Glutamatergic neuron (in vitro differentiated cells): Measurements from ENCODE around the gene LHFPL3. TPM values are rescaled to one million over a fixed set of nuclear protein-coding genes. Genes with fewer than 3 reads are reported as not detected.

Experiments used
- DNase-seq: peaks from one replicate; pipeline ENCODE4 v3.0.0; 2022
- H3K27ac Mint-ChIP-seq: one replicate; pipeline ENCODE4 v1.8.0; 2020; ENCODE audit warnings: mild to moderate bottlenecking, mixed read lengths, inconsistent platforms; ENCODE audit not compliant: unreplicated experiment
- H3K27me3 Mint-ChIP-seq: one replicate; pipeline ENCODE4 v1.8.0; 2020; ENCODE audit warnings: mild to moderate bottlenecking, moderate library complexity, mixed read lengths, inconsistent platforms; ENCODE audit not compliant: unreplicated experiment
- H3K36me3 Mint-ChIP-seq: one replicate; pipeline ENCODE4 v1.8.0; 2020; ENCODE audit warnings: mild to moderate bottlenecking, mixed read lengths, inconsistent platforms; ENCODE audit not compliant: unreplicated experiment
- H3K4me1 Mint-ChIP-seq: one replicate; pipeline ENCODE4 v1.8.0; 2020; ENCODE audit warnings: mild to moderate bottlenecking, low read depth, mixed read lengths, inconsistent platforms; ENCODE audit not compliant: unreplicated experiment
- H3K4me3 Mint-ChIP-seq: one replicate; pipeline ENCODE4 v1.8.0; 2020; ENCODE audit warnings: mild to moderate bottlenecking, mixed read lengths, inconsistent platforms; ENCODE audit not compliant: unreplicated experiment
- H3K9me3 Mint-ChIP-seq: one replicate; pipeline ENCODE4 v1.8.0; 2020; ENCODE audit warnings: mild to moderate bottlenecking, moderate library complexity, mixed read lengths, inconsistent platforms; ENCODE audit not compliant: unreplicated experiment
- total RNA-seq: library from RNA; stranded (reverse); fragmentation: NEBNext Ultra II Directional; extraction: Animal tissue kit (Norgen Biotek cat#: 25700); gene quantifications from one replicate; pipeline ENCODE4 v1.2.1, GENCODE V29; 2021; ENCODE audit not compliant: unreplicated experiment
- TF ChIP-seq, protein P1 (sequence below): fragments of 200-600 bp; sonication (generic); IDR thresholded peaks from one replicate; pipeline ENCODE4 v1.5.0; 2021; ENCODE audit not compliant: partially characterized antibody, unreplicated experiment

The LHFPL3 gene
- total RNA-seq, 1 donor from 2014 or later, result not detected

DNA sequence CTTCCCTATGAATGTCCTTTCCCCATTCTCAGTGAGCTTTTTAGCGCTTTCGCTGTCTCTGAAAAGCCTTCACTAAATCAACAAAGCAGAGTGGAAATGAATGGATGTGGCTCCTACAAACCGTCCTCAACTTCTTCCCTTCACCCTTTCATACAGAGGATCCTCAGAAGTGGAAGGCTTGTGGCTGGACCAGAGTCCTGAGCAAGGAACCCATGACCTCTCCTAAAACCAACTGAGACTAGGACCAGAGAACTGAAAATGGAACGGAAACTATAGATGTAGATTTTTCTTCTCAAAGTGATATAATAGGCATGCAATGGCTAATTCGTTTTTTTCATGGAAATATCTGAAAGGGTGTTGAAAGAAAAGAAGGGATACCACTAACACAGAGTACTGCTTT, 122.5 kb downstream of the LHFPL3 start:
- H3K27me3 Mint-ChIP-seq, result no peaks in the 10 kb centered on the region
- H3K9me3 Mint-ChIP-seq, result no peaks in the 10 kb centered on the region
- H3K27ac Mint-ChIP-seq, result no peak overlapping the region
- H3K4me3 Mint-ChIP-seq, result no peak overlapping the region
- H3K4me1 Mint-ChIP-seq, result no peaks in the 10 kb centered on the region
- no peak for DNase-seq
- no peaks in the 10 kb centered on the region for H3K36me3 Mint-ChIP-seq
- TF ChIP-seq, protein P1, sequence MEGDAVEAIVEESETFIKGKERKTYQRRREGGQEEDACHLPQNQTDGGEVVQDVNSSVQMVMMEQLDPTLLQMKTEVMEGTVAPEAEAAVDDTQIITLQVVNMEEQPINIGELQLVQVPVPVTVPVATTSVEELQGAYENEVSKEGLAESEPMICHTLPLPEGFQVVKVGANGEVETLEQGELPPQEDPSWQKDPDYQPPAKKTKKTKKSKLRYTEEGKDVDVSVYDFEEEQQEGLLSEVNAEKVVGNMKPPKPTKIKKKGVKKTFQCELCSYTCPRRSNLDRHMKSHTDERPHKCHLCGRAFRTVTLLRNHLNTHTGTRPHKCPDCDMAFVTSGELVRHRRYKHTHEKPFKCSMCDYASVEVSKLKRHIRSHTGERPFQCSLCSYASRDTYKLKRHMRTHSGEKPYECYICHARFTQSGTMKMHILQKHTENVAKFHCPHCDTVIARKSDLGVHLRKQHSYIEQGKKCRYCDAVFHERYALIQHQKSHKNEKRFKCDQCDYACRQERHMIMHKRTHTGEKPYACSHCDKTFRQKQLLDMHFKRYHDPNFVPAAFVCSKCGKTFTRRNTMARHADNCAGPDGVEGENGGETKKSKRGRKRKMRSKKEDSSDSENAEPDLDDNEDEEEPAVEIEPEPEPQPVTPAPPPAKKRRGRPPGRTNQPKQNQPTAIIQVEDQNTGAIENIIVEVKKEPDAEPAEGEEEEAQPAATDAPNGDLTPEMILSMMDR, result no peak

DNA sequence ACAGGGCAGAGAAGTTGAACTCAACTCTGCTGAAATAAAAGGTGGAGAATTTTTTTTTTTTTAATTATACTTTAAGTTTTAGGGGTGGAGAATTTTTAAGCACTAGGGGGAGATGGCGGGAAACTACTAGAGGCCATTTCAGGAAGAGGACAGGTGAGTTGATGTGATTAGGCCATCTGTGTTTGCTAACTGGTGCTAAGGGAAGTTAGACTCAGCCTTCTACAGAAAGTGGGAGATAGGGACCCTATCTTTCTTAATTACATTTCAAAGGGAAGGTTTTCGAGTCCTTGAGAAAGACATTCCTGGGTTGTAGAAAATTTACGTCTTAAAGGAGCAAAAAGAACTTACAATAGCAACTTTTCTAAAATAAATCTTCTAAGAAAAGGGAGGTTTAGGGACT, 124.8 kb downstream of the LHFPL3 start:
- Mint-ChIP-seq H3K9me3 (no peaks in the 10 kb centered on the region), H3K27me3 (no peaks in the 10 kb centered on the region)

DNA sequence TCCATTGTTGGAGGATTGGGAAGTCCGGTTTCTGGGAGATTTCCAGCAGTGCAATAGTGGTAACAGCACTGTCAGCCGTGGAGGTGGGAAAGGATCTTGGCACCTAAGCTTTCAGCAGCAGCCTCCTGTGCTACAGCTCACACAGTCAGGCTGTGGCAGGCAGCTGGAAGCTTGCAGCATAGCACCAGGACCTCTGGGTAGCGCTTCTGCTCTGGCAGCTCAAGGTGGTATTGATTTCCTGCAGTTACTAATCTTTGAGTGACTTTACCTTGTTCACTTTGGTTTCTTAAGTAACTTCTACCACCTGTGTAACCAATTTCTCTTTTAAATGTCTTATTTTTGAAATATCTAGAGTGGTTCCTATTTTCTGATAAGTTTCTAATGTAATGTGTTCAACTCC, 130.5 kb downstream of the LHFPL3 start:
- DNase-seq, result no peak
- Mint-ChIP-seq H3K27ac (no peak overlapping the region), H3K4me3 (no peak overlapping the region), H3K36me3 (no peaks in the 10 kb centered on the region), H3K4me1 (no peaks in the 10 kb centered on the region), H3K27me3 (no peaks in the 10 kb centered on the region), H3K9me3 (peaks cover 5% of the 10 kb centered on the region)
- TF ChIP-seq, protein P1, result no peak

More for the DNA sequence above, 124.8 kb downstream of the LHFPL3 start:
- TF ChIP-seq, protein P1, result no peak
- Mint-ChIP-seq H3K36me3 (no peaks in the 10 kb centered on the region), H3K27ac (no peak overlapping the region), H3K4me1 (no peaks in the 10 kb centered on the region), H3K4me3 (no peak overlapping the region)
- DNase-seq, result no peak

DNA sequence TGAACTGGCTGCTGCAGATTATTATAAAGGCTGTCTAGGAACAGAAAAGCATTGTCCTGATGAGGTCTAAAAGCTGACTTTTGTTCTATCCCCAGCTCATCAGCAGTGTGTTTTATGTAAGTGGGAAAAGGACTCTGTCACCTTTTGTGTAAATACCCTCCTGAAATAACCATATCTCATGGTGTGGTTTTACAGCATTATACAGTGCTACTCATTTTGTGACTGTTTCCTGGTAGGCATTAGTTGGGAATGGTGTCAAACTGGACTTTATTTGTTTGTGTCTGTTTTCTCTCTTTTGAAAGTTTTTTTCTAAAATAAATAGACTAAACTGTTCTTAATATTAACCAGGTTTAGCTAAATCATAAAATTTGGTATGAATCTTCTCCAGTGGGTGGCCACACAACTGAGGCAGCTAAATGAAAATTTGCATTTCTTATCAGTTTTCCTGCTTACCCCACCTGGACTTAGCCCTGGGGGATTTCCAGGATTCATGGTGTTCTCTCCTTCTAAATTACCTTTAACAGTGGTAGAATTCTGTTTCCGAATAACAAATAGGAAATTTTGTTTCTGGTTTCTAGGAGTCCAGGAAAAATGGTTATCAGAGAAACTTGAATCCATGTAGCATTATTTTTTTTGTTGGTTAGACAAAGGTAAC, 140.9 kb downstream of the LHFPL3 start:
- peaks cover 4% of the 10 kb centered on the region for H3K9me3 Mint-ChIP-seq
- H3K36me3 Mint-ChIP-seq, result peaks cover 15% of the 10 kb centered on the region
- no peak overlapping the region for H3K4me3 Mint-ChIP-seq
- H3K27ac Mint-ChIP-seq, result no peak overlapping the region
- H3K27me3 Mint-ChIP-seq, result peaks cover 5% of the 10 kb centered on the region
- H3K4me1 Mint-ChIP-seq, result no peaks in the 10 kb centered on the region
- TF ChIP-seq, protein P1, result no peak
- no peak for DNase-seq

DNA sequence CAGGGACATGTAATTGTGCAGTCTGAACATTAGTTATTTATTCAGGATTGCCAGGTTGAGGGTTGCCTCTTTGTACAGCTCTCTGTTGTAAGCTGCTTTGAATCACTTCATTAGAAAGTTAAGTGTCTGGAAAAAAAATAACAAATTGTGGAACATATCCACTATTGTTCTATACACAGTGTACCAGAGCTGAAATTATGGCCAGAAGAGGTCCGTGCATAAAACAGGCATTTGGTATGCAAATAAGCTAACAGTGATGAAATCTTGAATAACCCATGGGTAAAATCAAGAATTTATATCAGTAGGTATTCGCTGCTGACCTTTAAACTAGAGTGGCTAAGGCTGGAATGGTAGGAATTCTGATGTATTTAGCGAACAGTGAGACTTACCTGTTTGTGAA, 152.1 kb downstream of the LHFPL3 start:
- DNase-seq, result no peak
- TF ChIP-seq, protein P1, result no peak
- Mint-ChIP-seq H3K36me3 (no peaks in the 10 kb centered on the region), H3K27ac (no peak overlapping the region), H3K4me3 (no peak overlapping the region), H3K27me3 (peaks cover 6% of the 10 kb centered on the region), H3K9me3 (peaks cover 5% of the 10 kb centered on the region), H3K4me1 (peaks cover 9% of the 10 kb centered on the region)
